GM23338 (cell line): ENCODE results near the gene ABR. TPM values are rescaled to one million over a fixed set of nuclear protein-coding genes. Genes with fewer than 3 reads are reported as not detected.

Source experiments
- ATAC-seq: fragments of 200-7000 bp; cut with Tn5 transposase; 3 replicates; pipeline ENCODE4 v1.9.1; 2020
- DNase-seq: peaks from one replicate; pipeline ENCODE4 v3.0.0-alpha.2; 2015; ENCODE audit warnings: low spot score
- H2AFZ ChIP-seq: fragments of 200-600 bp; sonication (generic); 2 replicates; pipeline ENCODE4 v1.8.0; 2016; ENCODE audit warnings: antibody characterized with exemption, mild to moderate bottlenecking, moderate library complexity
- H3F3A ChIP-seq: fragments of 200-600 bp; sonication (generic); replicated peaks from 2 replicates; pipeline ENCODE4 v1.8.0; 2017; ENCODE audit warnings: antibody characterized with exemption, mixed run types, low read depth
- H3K27ac ChIP-seq: fragments of 200-600 bp; sonication (generic); 2 replicates; pipeline ENCODE4 v1.6.1; 2016; ENCODE audit warnings: low read depth
- H3K27me3 ChIP-seq: fragments of 200-600 bp; sonication (generic); 2 replicates; pipeline ENCODE4 v1.8.0; 2016; ENCODE audit warnings: mild to moderate bottlenecking, mixed run types, moderate library complexity; ENCODE audit not compliant: insufficient read depth
- H3K36me3 ChIP-seq: fragments of 200-600 bp; sonication (generic); 2 replicates; pipeline ENCODE4 v1.8.0; 2016; ENCODE audit warnings: mild to moderate bottlenecking; ENCODE audit not compliant: insufficient read depth
- H3K4me1 ChIP-seq: fragments of 200-600 bp; sonication (generic); 2 replicates; pipeline ENCODE4 v1.8.0; 2016; ENCODE audit warnings: mild to moderate bottlenecking, moderate library complexity; ENCODE audit not compliant: insufficient read depth
- H3K4me2 ChIP-seq: fragments of 200-600 bp; sonication (generic); 2 replicates; pipeline ENCODE4 v1.7.1; 2017; ENCODE audit warnings: mixed run types
- H3K4me3 ChIP-seq: fragments of 200-600 bp; sonication (generic); 2 replicates; pipeline ENCODE4 v1.6.1; 2016; ENCODE audit warnings: mixed run types
- H3K79me2 ChIP-seq: fragments of 200-600 bp; sonication (generic); replicated peaks from 2 replicates; pipeline ENCODE4 v1.8.0; 2017; ENCODE audit warnings: mild to moderate bottlenecking; ENCODE audit not compliant: insufficient read depth
- H3K9me2 ChIP-seq: fragments of 200-600 bp; sonication (generic); 2 replicates; pipeline ENCODE4 v1.8.0; 2017; ENCODE audit not compliant: insufficient read depth
- H4K20me1 ChIP-seq: fragments of 200-600 bp; sonication (generic); replicated peaks from 2 replicates; pipeline ENCODE4 v1.8.0; 2017; ENCODE audit warnings: mild to moderate bottlenecking; ENCODE audit not compliant: insufficient read depth
- H3K27ac Mint-ChIP-seq: 2 replicates; pipeline ENCODE4 v1.8.0; 2020; ENCODE audit warnings: inconsistent platforms, mild to moderate bottlenecking, moderate library complexity, mixed read lengths
- H3K27me3 Mint-ChIP-seq: 3 replicates; pipeline ENCODE4 v1.8.0; 2022; ENCODE audit warnings: low read depth, mild to moderate bottlenecking, moderate library complexity, mixed read lengths, inconsistent platforms; ENCODE audit not compliant: insufficient read depth, poor library complexity
- H3K36me3 Mint-ChIP-seq: 3 replicates; pipeline ENCODE4 v1.8.0; 2021; ENCODE audit warnings: low read depth, mild to moderate bottlenecking, inconsistent platforms, moderate library complexity, mixed read lengths
- H3K4me1 Mint-ChIP-seq: 3 replicates; pipeline ENCODE4 v1.8.0; 2020; ENCODE audit warnings: mild to moderate bottlenecking, inconsistent platforms, mixed read lengths
- H3K4me3 Mint-ChIP-seq: 3 replicates; pipeline ENCODE4 v1.8.0; 2021; ENCODE audit warnings: moderate library complexity, mild to moderate bottlenecking, inconsistent platforms, mixed read lengths
- H3K9me3 Mint-ChIP-seq: 3 replicates; pipeline ENCODE4 v1.8.0; 2020; ENCODE audit warnings: moderate library complexity, mild to moderate bottlenecking, inconsistent platforms, mixed read lengths
- CREB1 ChIP-seq: fragments of 250-450 bp; sonication (Bioruptor Pico); IDR thresholded peaks from 2 replicates; pipeline ENCODE4 v1.5.0; 2020; ENCODE audit warnings: low read depth, mild to moderate bottlenecking, moderate library complexity
- EZH2 ChIP-seq: fragments of 200-600 bp; sonication (generic); IDR thresholded peaks from one replicate; pipeline ENCODE4 v1.8.0; 2017; ENCODE audit warnings: antibody characterized with exemption, mild to moderate bottlenecking, low read depth; ENCODE audit not compliant: unreplicated experiment
- EZH2phosphoT487 ChIP-seq: fragments of 200-600 bp; sonication (generic); IDR thresholded peaks from one replicate; pipeline ENCODE4 v1.8.1; 2018; ENCODE audit warnings: antibody characterized with exemption; ENCODE audit not compliant: unreplicated experiment
- JUNB ChIP-seq: IDR thresholded peaks from one replicate; pipeline ENCODE4 v1.6.1; 2016; ENCODE audit warnings: antibody characterized with exemption; ENCODE audit not compliant: unreplicated experiment
- NANOG ChIP-seq: IDR thresholded peaks from 2 replicates; pipeline ENCODE4 v1.6.1; 2016; ENCODE audit warnings: antibody characterized with exemption, borderline replicate concordance
- POLR2AphosphoS5 ChIP-seq: IDR thresholded peaks from 2 replicates; pipeline ENCODE4 v1.6.1; 2016; ENCODE audit warnings: antibody characterized with exemption, low read depth
- STAT1 ChIP-seq: IDR thresholded peaks from one replicate; pipeline ENCODE4 v1.6.1; 2016; ENCODE audit warnings: antibody characterized with exemption; ENCODE audit not compliant: unreplicated experiment
- ZNF114 ChIP-seq: fragments of 250-450 bp; sonication (Bioruptor Pico); IDR thresholded peaks from 2 replicates; pipeline ENCODE4 v1.5.0; 2020; ENCODE audit warnings: mild to moderate bottlenecking, moderate library complexity
- ZNF331 ChIP-seq: fragments of 250-450 bp; sonication (Bioruptor Pico); IDR thresholded peaks from 2 replicates; pipeline ENCODE4 v1.5.0; 2020; ENCODE audit warnings: low read depth, mild to moderate bottlenecking, moderate library complexity
- polyA plus RNA-seq: library from polyadenylated mRNA; unstranded; fragments of >200 nt; fragmentation: Nextera tagmentation; extraction: Ambion mirVana; gene quantifications from 2 replicates; pipeline ENCODE4 v1.2.1, GENCODE V29; 2016
- total RNA-seq: library from RNA; depleted of rRNA; stranded (reverse); fragments of >200 nt; shearing (Covaris generic); gene quantifications from 2 replicates; pipeline ENCODE4 v1.2.3, GENCODE V29; 2014
- TF ChIP-seq, protein P1 (sequence below), 2 experiments: fragments of 200-600 bp in 1 of 2; sonication (generic) in 1 of 2; conservative IDR thresholded peaks; 2 replicates each; pipeline versions ENCODE4 v1.5.1 to v1.6.1; 2016 to 2017; ENCODE audit warnings: antibody characterized with exemption in 2 of 2, low read depth in 2 of 2, mild to moderate bottlenecking in 2 of 2, moderate library complexity in 1 of 2
- TF ChIP-seq, protein P2 (sequence below): IDR thresholded peaks from one replicate; pipeline ENCODE4 v1.6.1; 2018; ENCODE audit warnings: antibody characterized with exemption; ENCODE audit not compliant: unreplicated experiment
- TF ChIP-seq, protein P3 (sequence below): fragments of 250-450 bp; sonication (Bioruptor Pico); IDR thresholded peaks from 2 replicates; pipeline ENCODE4 v1.5.0; 2020; ENCODE audit warnings: mild to moderate bottlenecking, moderate library complexity
- TF ChIP-seq, protein P4 (sequence below): IDR thresholded peaks from 2 replicates; pipeline ENCODE4 v1.6.1; 2016; ENCODE audit warnings: antibody characterized with exemption

The ABR gene
- total and polyA plus RNA-seq, 2 experiments from 2014 or later, result 15.0 to 27.7 TPM

DNA sequence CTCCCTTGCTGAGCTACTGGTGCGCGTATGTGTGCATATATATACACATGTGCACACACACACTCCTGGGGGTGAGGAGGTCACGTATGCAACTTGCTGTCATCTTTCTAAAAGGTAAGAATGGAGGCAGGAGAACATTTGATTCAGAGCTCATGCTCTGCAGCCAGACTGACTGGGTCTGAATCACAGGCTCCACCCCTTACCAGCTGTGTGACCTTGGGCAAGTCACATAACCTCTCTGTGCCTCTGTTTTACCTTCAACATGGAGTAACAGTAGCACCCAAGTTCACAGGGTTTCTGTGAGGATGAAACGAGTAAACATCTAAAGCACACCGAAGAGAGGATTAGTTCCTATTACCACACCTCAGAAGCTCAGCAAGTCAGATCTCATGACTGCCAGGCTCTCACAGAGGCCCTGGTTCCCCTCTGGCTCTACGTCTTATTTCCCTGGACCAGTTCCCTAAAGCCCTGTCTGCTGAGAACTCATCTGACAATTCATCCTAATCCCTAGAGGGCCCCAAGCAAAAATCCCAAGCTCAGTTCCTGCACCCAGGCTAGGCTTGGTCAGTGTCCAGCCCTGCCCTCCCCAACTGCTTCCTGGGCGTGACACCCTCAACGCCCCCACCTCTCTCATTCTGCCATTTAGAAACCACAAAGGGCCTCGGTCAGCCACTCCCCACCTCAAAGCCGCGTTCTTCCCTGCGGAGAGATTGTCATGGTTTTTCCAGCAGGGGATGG is 28.7 kb downstream of the ABR start:
- Histone ChIP-seq H3K9me2 (no peaks in the 10 kb centered on the region), H2AFZ (no peak overlapping the region), H3K27ac (no peak overlapping the region), H3K27me3 (no peaks in the 10 kb centered on the region), H3F3A (no peaks in the 10 kb centered on the region), H3K4me2 (no peak overlapping the region), H3K36me3 (no peaks in the 10 kb centered on the region), H3K4me1 (no peaks in the 10 kb centered on the region), H3K4me3 (no peak overlapping the region), H4K20me1 (no peaks in the 10 kb centered on the region; the same call in 1 of the 2 replicates), H3K79me2 (no peaks in the 10 kb centered on the region)
- TF ChIP-seq, protein P1, sequence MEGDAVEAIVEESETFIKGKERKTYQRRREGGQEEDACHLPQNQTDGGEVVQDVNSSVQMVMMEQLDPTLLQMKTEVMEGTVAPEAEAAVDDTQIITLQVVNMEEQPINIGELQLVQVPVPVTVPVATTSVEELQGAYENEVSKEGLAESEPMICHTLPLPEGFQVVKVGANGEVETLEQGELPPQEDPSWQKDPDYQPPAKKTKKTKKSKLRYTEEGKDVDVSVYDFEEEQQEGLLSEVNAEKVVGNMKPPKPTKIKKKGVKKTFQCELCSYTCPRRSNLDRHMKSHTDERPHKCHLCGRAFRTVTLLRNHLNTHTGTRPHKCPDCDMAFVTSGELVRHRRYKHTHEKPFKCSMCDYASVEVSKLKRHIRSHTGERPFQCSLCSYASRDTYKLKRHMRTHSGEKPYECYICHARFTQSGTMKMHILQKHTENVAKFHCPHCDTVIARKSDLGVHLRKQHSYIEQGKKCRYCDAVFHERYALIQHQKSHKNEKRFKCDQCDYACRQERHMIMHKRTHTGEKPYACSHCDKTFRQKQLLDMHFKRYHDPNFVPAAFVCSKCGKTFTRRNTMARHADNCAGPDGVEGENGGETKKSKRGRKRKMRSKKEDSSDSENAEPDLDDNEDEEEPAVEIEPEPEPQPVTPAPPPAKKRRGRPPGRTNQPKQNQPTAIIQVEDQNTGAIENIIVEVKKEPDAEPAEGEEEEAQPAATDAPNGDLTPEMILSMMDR (conservative IDR thresholded peaks at IDR 0.05; ENCODE audit: low read depth in 2 of 2), result no peak
- no peak for TF ChIP-seq EZH2phosphoT487
- TF ChIP-seq EZH2, result no peak
- no peak for TF ChIP-seq JUNB
- TF ChIP-seq CREB1 (CRISPR knock-in tag), result no peak
- TF ChIP-seq, protein P2, sequence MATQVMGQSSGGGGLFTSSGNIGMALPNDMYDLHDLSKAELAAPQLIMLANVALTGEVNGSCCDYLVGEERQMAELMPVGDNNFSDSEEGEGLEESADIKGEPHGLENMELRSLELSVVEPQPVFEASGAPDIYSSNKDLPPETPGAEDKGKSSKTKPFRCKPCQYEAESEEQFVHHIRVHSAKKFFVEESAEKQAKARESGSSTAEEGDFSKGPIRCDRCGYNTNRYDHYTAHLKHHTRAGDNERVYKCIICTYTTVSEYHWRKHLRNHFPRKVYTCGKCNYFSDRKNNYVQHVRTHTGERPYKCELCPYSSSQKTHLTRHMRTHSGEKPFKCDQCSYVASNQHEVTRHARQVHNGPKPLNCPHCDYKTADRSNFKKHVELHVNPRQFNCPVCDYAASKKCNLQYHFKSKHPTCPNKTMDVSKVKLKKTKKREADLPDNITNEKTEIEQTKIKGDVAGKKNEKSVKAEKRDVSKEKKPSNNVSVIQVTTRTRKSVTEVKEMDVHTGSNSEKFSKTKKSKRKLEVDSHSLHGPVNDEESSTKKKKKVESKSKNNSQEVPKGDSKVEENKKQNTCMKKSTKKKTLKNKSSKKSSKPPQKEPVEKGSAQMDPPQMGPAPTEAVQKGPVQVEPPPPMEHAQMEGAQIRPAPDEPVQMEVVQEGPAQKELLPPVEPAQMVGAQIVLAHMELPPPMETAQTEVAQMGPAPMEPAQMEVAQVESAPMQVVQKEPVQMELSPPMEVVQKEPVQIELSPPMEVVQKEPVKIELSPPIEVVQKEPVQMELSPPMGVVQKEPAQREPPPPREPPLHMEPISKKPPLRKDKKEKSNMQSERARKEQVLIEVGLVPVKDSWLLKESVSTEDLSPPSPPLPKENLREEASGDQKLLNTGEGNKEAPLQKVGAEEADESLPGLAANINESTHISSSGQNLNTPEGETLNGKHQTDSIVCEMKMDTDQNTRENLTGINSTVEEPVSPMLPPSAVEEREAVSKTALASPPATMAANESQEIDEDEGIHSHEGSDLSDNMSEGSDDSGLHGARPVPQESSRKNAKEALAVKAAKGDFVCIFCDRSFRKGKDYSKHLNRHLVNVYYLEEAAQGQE, result no peak
- TF ChIP-seq, protein P3, sequence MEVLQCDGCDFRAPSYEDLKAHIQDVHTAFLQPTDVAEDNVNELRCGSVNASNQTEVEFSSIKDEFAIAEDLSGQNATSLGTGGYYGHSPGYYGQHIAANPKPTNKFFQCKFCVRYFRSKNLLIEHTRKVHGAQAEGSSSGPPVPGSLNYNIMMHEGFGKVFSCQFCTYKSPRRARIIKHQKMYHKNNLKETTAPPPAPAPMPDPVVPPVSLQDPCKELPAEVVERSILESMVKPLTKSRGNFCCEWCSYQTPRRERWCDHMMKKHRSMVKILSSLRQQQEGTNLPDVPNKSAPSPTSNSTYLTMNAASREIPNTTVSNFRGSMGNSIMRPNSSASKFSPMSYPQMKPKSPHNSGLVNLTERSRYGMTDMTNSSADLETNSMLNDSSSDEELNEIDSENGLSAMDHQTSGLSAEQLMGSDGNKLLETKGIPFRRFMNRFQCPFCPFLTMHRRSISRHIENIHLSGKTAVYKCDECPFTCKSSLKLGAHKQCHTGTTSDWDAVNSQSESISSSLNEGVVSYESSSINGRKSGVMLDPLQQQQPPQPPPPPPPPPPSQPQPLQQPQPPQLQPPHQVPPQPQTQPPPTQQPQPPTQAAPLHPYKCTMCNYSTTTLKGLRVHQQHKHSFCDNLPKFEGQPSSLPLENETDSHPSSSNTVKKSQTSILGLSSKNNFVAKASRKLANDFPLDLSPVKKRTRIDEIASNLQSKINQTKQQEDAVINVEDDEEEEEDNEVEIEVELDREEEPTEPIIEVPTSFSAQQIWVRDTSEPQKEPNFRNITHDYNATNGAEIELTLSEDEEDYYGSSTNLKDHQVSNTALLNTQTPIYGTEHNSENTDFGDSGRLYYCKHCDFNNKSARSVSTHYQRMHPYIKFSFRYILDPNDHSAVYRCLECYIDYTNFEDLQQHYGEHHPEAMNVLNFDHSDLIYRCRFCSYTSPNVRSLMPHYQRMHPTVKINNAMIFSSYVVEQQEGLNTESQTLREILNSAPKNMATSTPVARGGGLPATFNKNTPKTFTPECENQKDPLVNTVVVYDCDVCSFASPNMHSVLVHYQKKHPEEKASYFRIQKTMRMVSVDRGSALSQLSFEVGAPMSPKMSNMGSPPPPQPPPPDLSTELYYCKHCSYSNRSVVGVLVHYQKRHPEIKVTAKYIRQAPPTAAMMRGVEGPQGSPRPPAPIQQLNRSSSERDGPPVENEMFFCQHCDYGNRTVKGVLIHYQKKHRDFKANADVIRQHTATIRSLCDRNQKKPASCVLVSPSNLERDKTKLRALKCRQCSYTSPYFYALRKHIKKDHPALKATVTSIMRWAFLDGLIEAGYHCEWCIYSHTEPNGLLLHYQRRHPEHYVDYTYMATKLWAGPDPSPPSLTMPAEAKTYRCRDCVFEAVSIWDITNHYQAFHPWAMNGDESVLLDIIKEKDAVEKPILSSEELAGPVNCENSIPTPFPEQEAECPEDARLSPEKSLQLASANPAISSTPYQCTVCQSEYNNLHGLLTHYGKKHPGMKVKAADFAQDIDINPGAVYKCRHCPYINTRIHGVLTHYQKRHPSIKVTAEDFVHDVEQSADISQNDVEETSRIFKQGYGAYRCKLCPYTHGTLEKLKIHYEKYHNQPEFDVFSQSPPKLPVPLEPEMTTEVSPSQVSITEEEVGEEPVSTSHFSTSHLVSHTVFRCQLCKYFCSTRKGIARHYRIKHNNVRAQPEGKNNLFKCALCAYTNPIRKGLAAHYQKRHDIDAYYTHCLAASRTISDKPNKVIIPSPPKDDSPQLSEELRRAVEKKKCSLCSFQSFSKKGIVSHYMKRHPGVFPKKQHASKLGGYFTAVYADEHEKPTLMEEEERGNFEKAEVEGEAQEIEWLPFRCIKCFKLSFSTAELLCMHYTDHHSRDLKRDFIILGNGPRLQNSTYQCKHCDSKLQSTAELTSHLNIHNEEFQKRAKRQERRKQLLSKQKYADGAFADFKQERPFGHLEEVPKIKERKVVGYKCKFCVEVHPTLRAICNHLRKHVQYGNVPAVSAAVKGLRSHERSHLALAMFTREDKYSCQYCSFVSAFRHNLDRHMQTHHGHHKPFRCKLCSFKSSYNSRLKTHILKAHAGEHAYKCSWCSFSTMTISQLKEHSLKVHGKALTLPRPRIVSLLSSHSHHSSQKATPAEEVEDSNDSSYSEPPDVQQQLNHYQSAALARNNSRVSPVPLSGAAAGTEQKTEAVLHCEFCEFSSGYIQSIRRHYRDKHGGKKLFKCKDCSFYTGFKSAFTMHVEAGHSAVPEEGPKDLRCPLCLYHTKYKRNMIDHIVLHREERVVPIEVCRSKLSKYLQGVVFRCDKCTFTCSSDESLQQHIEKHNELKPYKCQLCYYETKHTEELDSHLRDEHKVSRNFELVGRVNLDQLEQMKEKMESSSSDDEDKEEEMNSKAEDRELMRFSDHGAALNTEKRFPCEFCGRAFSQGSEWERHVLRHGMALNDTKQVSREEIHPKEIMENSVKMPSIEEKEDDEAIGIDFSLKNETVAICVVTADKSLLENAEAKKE (CRISPR knock-in tag), result no peak
- no peak for TF ChIP-seq POLR2AphosphoS5
- no peak for TF ChIP-seq ZNF114 (CRISPR knock-in tag)
- no peak for TF ChIP-seq NANOG
- TF ChIP-seq ZNF331 (CRISPR knock-in tag), result no peak
- TF ChIP-seq, protein P4, sequence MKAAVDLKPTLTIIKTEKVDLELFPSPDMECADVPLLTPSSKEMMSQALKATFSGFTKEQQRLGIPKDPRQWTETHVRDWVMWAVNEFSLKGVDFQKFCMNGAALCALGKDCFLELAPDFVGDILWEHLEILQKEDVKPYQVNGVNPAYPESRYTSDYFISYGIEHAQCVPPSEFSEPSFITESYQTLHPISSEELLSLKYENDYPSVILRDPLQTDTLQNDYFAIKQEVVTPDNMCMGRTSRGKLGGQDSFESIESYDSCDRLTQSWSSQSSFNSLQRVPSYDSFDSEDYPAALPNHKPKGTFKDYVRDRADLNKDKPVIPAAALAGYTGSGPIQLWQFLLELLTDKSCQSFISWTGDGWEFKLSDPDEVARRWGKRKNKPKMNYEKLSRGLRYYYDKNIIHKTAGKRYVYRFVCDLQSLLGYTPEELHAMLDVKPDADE, result no peak
- no peak for TF ChIP-seq STAT1
- ATAC-seq (no peak), DNase-seq (no peak)
- Mint-ChIP-seq H3K4me1 (peaks cover 7% of the 10 kb centered on the region; the same call in 2 of the 3 replicates), H3K27ac (no peak overlapping the region), H3K4me3 (peak overlapping the region; percentile 6; the same call in 1 of the 3 replicates), H3K9me3 (peaks cover 3% of the 10 kb centered on the region; the same call in 1 of the 3 replicates), H3K36me3 (no peaks in the 10 kb centered on the region; the same call in 2 of the 3 replicates), H3K27me3 (peaks cover 9% of the 10 kb centered on the region)
